NCI-H2081 treated with DMSO at 0.1 percent for 48 hours (cell line): ENCODE data around the gene INPP5F.

Experiments
- DNase-seq: peaks from one replicate; lab custom pipeline; 2025; lab: John Stamatoyannopoulos, UW

The INPP5F gene

GRCh38 chr10:119871881-119872609 is 146.2 kb downstream of the INPP5F start:
- no peak for DNase-seq

- DNase-seq = no peak
Observed at GRCh38 chr10:119872610-119872859, 146.7 kb downstream of the INPP5F start, which contains the start of gene MCMBP. Gene MCMBP, minus strand, starts transcription at chr10:119872843. Its CDS starts 259 bp downstream, at chr10:119872584.

GRCh38 chr10:119872860-119873681 is 147.2 kb downstream of the INPP5F start:
- no peak for DNase-seq

GRCh38 chr10:119878524-119878923 is 152.7 kb downstream of the INPP5F start:
- no peak for DNase-seq
